Kidney epithelial cell (primary cell): ENCODE data around the gene AXIN2. TPM values are rescaled to one million over a fixed set of nuclear protein-coding genes. Genes with fewer than 3 reads are reported as not detected.
"Not testable (repeated sequence)": the region's sequence is repeated elsewhere in the genome, so short reads cannot be mapped to it uniquely, and the experiment has no call there.

Experiments
- DNase-seq: peaks from one replicate; pipeline ENCODE4 v3.0.0-alpha.2; 2010; ENCODE audit warnings: low read depth
- H3K27me3 ChIP-seq: 2 replicates; pipeline ENCODE4 v1.6.0; 2011; ENCODE audit warnings: low read length; ENCODE audit not compliant: control insufficient read depth, insufficient read depth
- H3K36me3 ChIP-seq: 2 replicates; pipeline ENCODE4 v1.5.1; 2011; ENCODE audit warnings: low read length; ENCODE audit not compliant: control insufficient read depth, insufficient read depth
- H3K4me3 ChIP-seq: 2 replicates; pipeline ENCODE4 v1.5.1; 2011; ENCODE audit warnings: low read depth, mild to moderate bottlenecking, control low read depth, low read length
- total RNA-seq: library from RNA; depleted of rRNA; stranded (reverse); fragments of >200 nt; gene quantifications from 2 replicates; pipeline ENCODE4 v1.2.3, GENCODE V29; 2015
- TF ChIP-seq, protein P1 (sequence below): IDR thresholded peaks from 2 replicates; pipeline ENCODE4 v1.5.1; 2011; ENCODE audit warnings: mild to moderate bottlenecking, moderate library complexity, low read length, control low read depth, inconsistent platforms; ENCODE audit not compliant: insufficient read depth, poor library complexity, severe bottlenecking

Gene AXIN2
- total RNA-seq, 1 donor from 2014 or later = 2.4 TPM

DNA sequence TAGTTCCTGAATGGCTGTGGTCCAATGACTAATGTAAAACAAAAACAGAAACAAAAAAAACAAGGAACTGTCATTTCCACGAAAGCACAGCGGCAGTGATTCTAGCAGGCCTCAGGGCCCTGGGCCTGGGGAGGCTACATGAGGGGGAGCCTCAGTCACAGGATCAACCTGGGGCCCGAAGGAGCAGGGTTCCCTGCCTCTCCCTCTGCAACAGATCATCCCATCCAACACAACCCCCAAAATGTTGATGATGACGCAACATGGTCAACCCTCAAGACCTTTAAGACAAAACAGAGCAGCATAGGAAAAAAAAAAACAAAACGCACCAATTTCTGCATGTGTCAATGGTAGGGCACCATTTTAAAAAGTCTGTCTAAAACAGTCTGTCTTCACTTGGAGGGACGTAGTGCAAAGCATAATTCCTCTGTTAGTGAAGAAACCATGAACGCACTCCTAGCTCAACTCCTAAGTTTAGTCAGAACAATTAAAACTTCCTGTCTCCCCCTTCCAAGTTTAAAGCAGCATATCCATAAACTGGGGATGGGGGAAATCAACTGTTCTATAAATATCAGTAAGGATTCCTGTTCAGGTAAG is 32.3 kb downstream of the AXIN2 start:
- no peak for DNase-seq
- Histone ChIP-seq H3K36me3 (no peaks in the 10 kb centered on the region), H3K27me3 (no peaks in the 10 kb centered on the region), H3K4me3 (no peak overlapping the region)
- TF ChIP-seq, protein P1, sequence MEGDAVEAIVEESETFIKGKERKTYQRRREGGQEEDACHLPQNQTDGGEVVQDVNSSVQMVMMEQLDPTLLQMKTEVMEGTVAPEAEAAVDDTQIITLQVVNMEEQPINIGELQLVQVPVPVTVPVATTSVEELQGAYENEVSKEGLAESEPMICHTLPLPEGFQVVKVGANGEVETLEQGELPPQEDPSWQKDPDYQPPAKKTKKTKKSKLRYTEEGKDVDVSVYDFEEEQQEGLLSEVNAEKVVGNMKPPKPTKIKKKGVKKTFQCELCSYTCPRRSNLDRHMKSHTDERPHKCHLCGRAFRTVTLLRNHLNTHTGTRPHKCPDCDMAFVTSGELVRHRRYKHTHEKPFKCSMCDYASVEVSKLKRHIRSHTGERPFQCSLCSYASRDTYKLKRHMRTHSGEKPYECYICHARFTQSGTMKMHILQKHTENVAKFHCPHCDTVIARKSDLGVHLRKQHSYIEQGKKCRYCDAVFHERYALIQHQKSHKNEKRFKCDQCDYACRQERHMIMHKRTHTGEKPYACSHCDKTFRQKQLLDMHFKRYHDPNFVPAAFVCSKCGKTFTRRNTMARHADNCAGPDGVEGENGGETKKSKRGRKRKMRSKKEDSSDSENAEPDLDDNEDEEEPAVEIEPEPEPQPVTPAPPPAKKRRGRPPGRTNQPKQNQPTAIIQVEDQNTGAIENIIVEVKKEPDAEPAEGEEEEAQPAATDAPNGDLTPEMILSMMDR = no peak

DNA sequence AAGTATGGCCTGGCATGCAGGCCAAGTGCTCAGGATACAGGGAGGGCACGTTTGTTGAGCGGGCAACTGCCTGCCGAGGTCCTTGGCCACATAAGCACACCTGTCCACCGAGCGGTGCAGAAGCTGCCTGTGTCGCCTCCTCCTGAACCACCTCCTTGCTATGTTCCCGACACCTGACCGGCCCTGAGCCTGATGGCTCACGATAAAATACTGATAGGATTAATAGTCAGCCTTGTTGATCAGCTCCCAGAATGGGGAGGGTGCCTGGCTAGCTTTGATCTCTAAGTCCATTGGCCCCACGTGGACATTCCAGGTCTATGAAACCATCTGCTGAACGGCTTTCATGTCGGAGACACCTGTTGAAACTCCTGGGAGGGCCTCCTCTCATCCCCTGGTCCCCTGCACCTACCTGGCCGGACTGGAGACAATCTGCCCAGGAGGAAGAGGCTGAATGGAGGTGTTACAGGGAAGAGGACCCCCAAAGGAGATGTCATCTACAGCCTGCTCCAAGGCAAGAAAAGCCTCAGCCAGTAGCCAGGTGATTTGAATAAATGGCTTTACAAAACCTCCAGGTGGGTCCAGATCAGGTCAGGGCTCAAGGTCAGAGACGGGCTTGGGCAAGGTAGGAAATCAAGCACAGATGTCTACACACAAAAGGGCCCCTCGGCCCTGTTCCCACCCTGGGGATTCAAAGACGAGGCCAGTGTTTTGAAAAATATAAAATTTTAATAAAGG is 33.4 kb downstream of the AXIN2 start:
- TF ChIP-seq, protein P1 = no peak
- no peak for DNase-seq
- Histone ChIP-seq H3K27me3 (no peaks in the 10 kb centered on the region), H3K4me3 (no peak overlapping the region), H3K36me3 (no peaks in the 10 kb centered on the region)

DNA sequence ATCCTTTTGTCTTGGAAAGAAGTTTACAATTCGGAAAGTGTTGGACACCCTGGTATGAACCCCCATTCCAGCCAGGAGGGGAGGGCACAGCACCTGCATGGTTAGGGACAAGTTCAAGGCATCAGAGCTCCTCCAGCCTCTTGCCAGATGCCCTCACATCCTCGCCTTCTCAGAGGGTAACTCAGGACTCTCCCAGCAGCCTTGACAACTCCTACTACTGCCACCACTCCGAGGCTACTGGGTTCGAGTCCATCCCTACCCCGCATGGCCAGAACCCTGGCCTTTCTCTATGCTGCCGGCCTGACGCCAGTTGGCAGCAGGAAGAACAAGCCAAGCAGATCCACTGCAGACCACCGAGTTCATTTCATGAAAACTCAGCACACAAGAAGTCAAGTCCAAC is 34.1 kb downstream of the AXIN2 start:
- Histone ChIP-seq H3K36me3 (no peaks in the 10 kb centered on the region), H3K4me3 (no peak overlapping the region), H3K27me3 (no peaks in the 10 kb centered on the region)
- TF ChIP-seq, protein P1 = no peak
- no peak for DNase-seq

DNA sequence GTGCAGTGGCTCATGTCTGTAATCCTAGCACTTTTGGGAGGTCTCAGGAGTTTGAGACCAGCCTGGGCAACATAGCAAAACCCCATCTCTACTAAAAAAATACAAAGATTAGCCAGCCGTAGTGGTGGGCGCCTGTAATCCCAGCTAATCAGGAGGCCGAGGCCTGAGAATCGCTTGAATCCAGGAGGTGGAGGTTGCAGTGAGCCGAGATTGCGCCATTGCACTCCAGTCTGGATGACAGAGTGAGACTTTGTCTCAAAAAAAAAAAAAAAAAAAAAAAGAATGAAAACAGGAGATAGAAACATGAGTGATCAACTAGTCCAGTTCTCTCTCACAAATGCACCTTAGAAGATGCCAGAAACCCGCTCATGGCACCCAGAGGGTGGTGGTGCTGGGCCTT is 34.6 kb downstream of the AXIN2 start:
- not testable (repeated sequence) for H3K36me3 ChIP-seq, H3K4me3 ChIP-seq, H3K27me3 ChIP-seq, DNase-seq

DNA sequence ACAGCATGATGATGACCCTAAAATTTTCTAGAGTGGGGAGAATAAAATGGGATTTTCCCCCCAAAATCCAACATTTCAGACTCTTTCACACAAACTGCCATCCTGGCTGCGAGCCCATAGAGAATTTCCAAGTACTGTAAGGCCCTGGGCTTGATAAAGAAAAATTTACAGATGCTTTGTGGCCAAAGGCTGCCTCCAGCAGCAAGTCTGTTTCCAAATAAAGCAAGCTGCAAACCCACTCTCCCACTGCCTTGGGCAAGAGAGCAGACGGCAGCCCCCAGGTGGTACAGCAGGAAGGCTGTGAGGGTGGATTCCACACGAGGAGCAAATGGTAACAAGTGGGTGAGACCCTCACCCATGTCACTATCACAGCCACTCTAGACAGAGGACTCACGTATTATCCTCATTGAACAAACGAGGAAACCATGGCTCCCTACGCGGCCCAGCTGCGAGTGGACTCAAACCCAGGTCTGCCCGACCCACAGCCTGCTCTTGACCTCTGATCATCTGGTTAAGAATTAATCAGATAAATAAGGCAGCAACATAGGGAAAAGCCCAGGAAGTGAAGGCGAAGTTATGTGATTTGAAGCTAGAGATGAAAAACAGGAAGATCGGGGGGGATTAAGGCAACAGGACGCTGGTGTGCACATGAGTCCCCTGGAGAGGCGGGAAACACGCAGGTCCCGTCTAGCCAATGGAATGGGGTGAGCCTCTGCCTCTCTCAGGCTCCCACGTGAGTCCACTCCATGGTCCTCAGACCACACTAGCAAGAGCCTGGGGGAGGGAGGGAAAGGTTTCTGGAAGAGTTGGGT is 37.4 kb downstream of the AXIN2 start:
- H3K36me3 ChIP-seq = no peaks in the 10 kb centered on the region
- TF ChIP-seq, protein P1 = no peak
- H3K4me3 ChIP-seq = no peak overlapping the region
- H3K27me3 ChIP-seq = no peaks in the 10 kb centered on the region
- no peak for DNase-seq

DNA sequence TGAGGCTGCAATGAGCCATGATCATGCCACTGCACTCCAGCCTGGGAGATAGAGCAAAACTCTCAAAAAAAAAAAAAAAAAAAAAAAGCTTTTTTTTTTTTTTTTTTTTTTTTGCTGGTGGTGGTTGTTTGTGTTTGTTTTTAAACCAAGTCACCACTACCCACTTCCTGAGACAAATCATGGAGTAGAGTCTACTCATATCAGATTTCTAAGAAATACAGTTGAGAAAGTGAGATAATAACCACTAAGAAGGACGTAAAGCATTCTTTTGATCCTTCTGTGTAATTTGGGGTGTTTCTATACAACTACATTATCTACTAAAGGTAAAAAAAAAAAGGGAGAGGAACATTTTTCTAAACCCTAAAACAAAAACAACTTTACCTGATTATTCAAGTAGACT is 38.0 kb downstream of the AXIN2 start:
- TF ChIP-seq, protein P1 = no peak
- Histone ChIP-seq H3K36me3 (no peaks in the 10 kb centered on the region), H3K4me3 (no peak overlapping the region), H3K27me3 (no peaks in the 10 kb centered on the region)
- no peak for DNase-seq
